ENCODE data around the gene KCTD5. TPM values are rescaled to one million over a fixed set of nuclear protein-coding genes. Genes with fewer than 3 reads are reported as not detected.

KCTD5 gene
- total RNA-seq, 4 donors from 2014 or later = 23.1 to 85.6 (median 56.4) TPM

DNA sequence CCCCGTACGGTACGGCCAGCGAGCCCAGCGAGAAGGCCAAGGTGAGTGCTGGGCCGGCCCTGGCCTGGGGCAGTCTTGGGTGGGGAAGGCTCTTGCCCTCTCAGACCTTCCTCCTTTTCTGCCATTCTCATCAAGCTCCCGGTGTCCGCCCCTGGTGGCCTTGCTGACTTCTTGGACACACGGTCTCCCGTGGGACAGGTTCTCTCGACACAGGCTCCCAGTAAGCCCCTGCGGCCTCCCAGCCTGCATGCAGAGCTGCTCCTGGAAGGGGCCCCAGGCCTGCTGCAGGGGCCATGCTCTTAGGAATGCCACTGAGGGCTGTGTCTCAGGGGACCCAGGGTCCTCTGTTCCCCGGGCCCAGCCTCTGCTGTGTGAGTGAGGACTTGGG lies 20.1 kb downstream of the KCTD5 start:
- Histone ChIP-seq H3K36me3 (peaks cover 0 to 98% (median 0%) of the 10 kb centered on the region in 3 donors), H3K9me3 (no peaks in the 10 kb centered on the region), H3K27ac (no peak overlapping the region), H3K4me1 (no peaks in the 10 kb centered on the region), H3K4me3 (no peak overlapping the region), H3K27me3 (no peaks in the 10 kb centered on the region)
- DNase-seq = no peak
- TF ChIP-seq, protein P1, sequence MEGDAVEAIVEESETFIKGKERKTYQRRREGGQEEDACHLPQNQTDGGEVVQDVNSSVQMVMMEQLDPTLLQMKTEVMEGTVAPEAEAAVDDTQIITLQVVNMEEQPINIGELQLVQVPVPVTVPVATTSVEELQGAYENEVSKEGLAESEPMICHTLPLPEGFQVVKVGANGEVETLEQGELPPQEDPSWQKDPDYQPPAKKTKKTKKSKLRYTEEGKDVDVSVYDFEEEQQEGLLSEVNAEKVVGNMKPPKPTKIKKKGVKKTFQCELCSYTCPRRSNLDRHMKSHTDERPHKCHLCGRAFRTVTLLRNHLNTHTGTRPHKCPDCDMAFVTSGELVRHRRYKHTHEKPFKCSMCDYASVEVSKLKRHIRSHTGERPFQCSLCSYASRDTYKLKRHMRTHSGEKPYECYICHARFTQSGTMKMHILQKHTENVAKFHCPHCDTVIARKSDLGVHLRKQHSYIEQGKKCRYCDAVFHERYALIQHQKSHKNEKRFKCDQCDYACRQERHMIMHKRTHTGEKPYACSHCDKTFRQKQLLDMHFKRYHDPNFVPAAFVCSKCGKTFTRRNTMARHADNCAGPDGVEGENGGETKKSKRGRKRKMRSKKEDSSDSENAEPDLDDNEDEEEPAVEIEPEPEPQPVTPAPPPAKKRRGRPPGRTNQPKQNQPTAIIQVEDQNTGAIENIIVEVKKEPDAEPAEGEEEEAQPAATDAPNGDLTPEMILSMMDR (IDR thresholded peaks at IDR 0.05) = no peak
- no peak for TF ChIP-seq POLR2A (IDR thresholded peaks at IDR 0.05)

DNA sequence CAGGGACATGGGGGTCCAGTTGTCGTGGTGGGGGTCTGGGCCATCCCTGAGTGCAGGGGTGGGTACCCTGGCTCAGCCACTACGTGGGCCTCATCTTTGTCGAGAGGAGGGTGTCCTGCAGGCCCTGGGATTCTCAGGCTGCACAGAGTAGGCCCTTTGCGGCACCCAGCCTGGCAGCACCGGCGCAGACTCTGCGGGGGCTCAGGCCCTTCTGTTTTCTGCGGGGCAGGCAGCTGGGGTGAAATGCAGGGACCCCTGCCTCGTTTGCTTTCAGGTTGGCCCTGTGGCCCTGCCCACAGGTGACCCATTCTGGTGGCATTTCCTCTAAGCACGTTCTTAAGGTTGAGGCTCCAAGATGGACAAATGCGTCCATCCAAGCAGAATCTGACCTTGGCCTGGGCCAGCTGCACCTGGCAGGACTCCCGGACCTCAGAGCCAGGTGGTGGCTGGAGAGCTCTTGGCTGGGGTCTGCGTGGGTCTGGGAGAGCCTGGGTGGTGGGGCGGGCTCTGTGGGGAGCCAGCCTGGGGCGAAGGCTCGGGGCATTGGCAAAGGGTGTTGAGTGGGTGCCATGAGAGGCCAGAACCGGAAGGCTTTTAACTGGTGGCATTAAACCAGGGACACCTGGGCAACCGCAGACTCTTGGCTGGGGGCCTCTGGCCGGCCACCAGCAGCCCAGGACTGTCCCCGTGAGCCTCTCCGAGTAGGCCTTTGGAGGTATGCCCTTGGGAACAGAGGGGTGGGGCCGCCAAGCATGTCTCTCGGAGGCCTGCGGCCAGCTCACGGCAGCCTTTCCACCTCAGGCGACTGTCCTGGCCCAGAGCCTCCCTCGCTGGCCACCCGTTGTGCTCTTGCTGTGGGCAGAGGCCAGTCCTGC lies 20.8 kb downstream of the KCTD5 start:
- H3K9me3 ChIP-seq = no peaks in the 10 kb centered on the region
- no peak for DNase-seq
- H3K27ac ChIP-seq = no peak overlapping the region
- H3K36me3 ChIP-seq = peaks cover 0 to 98% (median 0%) of the 10 kb centered on the region in 3 donors
- no peaks in the 10 kb centered on the region for H3K27me3 ChIP-seq
- H3K4me3 ChIP-seq = no peak overlapping the region
- no peaks in the 10 kb centered on the region for H3K4me1 ChIP-seq
- TF ChIP-seq, protein P1 (IDR thresholded peaks at IDR 0.05) = no peak
- TF ChIP-seq POLR2A (IDR thresholded peaks at IDR 0.05) = no peak

DNA sequence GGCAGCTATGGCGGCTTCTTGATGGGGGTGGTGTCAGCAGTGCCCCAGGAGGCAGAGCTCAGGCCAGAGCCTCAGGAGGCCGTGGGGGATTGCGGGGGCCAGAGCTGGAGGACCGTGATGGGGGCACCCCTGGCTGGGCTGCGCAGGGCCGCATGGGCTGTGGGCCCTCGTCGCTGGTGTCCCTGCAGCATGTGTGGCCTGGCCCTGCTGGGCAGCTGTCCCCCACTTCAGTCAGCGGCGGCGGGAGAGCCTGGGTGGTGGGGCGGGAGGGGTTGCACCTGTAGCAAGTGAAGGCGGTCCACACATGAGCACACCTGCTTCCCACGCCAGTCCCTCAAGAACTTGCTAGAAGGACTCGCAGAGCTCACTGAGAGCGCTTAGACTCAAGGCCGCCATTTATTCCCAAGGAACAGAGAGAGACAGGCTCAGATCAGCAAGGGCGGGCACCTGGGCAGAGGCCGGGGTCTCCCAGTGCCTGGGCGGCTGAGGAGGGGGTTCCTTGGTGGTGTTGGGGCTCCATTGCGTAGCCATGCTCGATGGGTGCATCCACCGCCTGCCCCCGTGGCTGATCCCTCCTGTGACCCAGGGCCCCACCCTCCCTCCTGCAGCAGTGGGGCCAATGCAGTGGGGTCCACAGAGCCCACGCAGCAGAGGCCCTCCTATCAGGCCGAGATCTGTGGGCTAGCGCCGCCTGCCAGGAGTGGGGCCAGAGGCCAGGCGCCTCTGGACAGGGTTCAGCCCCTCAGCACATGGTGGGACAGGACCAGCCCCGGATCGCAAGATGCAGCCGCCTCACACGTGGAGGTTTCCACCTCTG lies 22.1 kb downstream of the KCTD5 start:
- TF ChIP-seq, protein P1 (IDR thresholded peaks at IDR 0.05) = no peak
- TF ChIP-seq POLR2A (IDR thresholded peaks at IDR 0.05) = no peak
- H3K4me1 ChIP-seq = no peaks in the 10 kb centered on the region
- H3K27ac ChIP-seq = no peak overlapping the region
- no peak for DNase-seq
- H3K9me3 ChIP-seq = no peaks in the 10 kb centered on the region
- peaks cover 0 to 98% (median 0%) of the 10 kb centered on the region in 3 donors for H3K36me3 ChIP-seq
- no peak overlapping the region for H3K4me3 ChIP-seq
- no peaks in the 10 kb centered on the region for H3K27me3 ChIP-seq

DNA sequence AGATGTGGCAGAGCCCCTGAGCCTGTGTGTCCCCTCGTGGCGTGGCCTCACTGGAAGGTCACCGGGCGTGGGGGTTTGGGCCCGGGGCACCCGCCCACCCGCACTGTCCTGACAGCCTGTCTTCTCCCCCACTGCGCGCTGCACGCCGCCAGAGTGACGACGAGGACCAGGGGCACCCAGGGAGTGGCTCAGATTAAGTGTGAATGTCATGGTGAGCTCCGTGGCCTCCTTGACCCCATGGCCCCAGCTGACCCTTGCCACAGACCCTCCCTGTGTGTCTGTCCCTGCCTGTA lies 22.6 kb downstream of the KCTD5 start:
- no peak for TF ChIP-seq POLR2A (IDR thresholded peaks at IDR 0.05)
- TF ChIP-seq, protein P1 (IDR thresholded peaks at IDR 0.05) = no peak
- H3K9me3 ChIP-seq = no peaks in the 10 kb centered on the region

DNA sequence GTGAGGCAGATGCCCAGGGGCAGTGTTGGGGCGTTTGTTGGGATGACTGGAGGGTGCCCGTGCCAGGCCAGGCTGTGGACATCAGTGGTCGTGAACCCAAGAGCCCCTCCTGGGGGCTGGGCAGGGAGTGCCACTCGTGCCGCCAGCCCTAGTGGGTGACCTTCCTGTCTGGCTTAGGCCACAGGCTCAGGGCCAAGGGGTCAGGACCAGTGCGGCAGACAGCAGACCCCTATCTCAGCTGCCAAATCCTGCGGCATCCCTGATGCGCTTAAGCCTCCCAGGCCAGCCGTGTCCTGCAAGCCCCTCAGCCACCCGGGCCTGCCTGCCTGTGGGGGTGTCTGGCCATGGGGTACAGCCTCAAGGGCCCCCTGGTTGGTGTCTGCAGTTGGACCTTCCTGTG lies 23.0 kb downstream of the KCTD5 start:
- no peak overlapping the region for H3K27ac ChIP-seq
- no peaks in the 10 kb centered on the region for H3K4me1 ChIP-seq
- no peaks in the 10 kb centered on the region for H3K9me3 ChIP-seq
- H3K4me3 ChIP-seq = no peak overlapping the region
- DNase-seq = no peak
- H3K27me3 ChIP-seq = no peaks in the 10 kb centered on the region
- no peak for TF ChIP-seq POLR2A (IDR thresholded peaks at IDR 0.05)
- TF ChIP-seq, protein P1 (IDR thresholded peaks at IDR 0.05) = no peak
- H3K36me3 ChIP-seq = peaks cover 0 to 96% (median 0%) of the 10 kb centered on the region in 3 donors

More for the DNA sequence above, 22.6 kb downstream of the KCTD5 start:
- Histone ChIP-seq H3K27ac (no peak overlapping the region), H3K27me3 (no peaks in the 10 kb centered on the region), H3K4me3 (no peak overlapping the region), H3K36me3 (peaks cover 0 to 98% (median 0%) of the 10 kb centered on the region in 3 donors), H3K4me1 (no peaks in the 10 kb centered on the region)
- DNase-seq = no peak
